Liver (tissue), 9 donors: ENCODE results near the gene CD9. TPM values are rescaled to one million over a fixed set of nuclear protein-coding genes. Genes with fewer than 3 reads are reported as not detected.

Source experiments
- DNase-seq: peaks from one replicate; pipeline ENCODE4 v3.0.0-alpha.2; 2017; ENCODE audit warnings: low spot score
- H3K27ac ChIP-seq, 2 donors: one replicate each; pipeline ENCODE4 v1.7.0; 2013; ENCODE audit warnings: inconsistent platforms in 2 of 2, low read length in 2 of 2, control low read depth in 1 of 2, low read depth in 1 of 2, mild to moderate bottlenecking in 1 of 2
- H3K27me3 ChIP-seq, 4 donors: one replicate each; pipeline versions ENCODE4 v1.6.1 to v1.7.0; 2013; ENCODE audit warnings: low read length in 3 of 4, inconsistent platforms in 1 of 4, mild to moderate bottlenecking in 1 of 4, moderate library complexity in 1 of 4; ENCODE audit not compliant: control insufficient read depth in 4 of 4, insufficient read depth in 4 of 4
- H3K36me3 ChIP-seq, 4 donors: one replicate each; pipeline versions ENCODE4 v1.6.1 to v1.7.0; 2013; ENCODE audit warnings: low read length in 3 of 4, mild to moderate bottlenecking in 3 of 4, low read depth in 1 of 4, moderate library complexity in 1 of 4; ENCODE audit not compliant: control insufficient read depth in 4 of 4, insufficient read depth in 3 of 4
- H3K4me1 ChIP-seq, 4 donors: one replicate each; pipeline versions ENCODE4 v1.6.1 to v1.7.0; 2013; ENCODE audit warnings: low read length in 3 of 4, mild to moderate bottlenecking in 3 of 4, moderate library complexity in 1 of 4; ENCODE audit not compliant: control insufficient read depth in 4 of 4, insufficient read depth in 4 of 4
- H3K4me3 ChIP-seq, 3 donors: one replicate each; pipeline versions ENCODE4 v1.6.1 to v1.7.0; 2013; ENCODE audit warnings: low read length in 3 of 3, control low read depth in 1 of 3, low read depth in 1 of 3, mild to moderate bottlenecking in 1 of 3
- H3K9ac ChIP-seq, 2 donors: one replicate each; pipeline ENCODE4 v1.7.0; 2013; ENCODE audit warnings: low read length in 2 of 2, mild to moderate bottlenecking in 2 of 2, moderate library complexity in 2 of 2, control low read depth in 1 of 2, low read depth in 1 of 2
- H3K9me3 ChIP-seq, 4 donors: one replicate each; pipeline versions ENCODE4 v1.6.1 to v1.7.0; 2013; ENCODE audit warnings: low read length in 3 of 4; ENCODE audit not compliant: control insufficient read depth in 4 of 4
- ATF3 ChIP-seq: IDR thresholded peaks from 2 replicates; pipeline ENCODE4 v1.6.1; 2016; ENCODE audit warnings: antibody characterized with exemption
- EGR1 ChIP-seq, 2 donors: IDR thresholded peaks; 2 replicates each; pipeline ENCODE4 v1.6.1; 2016 to 2018; ENCODE audit warnings: antibody characterized with exemption in 2 of 2, low read depth in 2 of 2
- HNF4G ChIP-seq: IDR thresholded peaks from 2 replicates; pipeline ENCODE4 v1.6.1; 2016; ENCODE audit warnings: antibody characterized with exemption
- JUND ChIP-seq, 2 donors: IDR thresholded peaks; 2 replicates each; pipeline ENCODE4 v1.6.1; 2016; ENCODE audit warnings: antibody characterized with exemption in 2 of 2
- NR2F2 ChIP-seq: IDR thresholded peaks from 2 replicates; pipeline ENCODE4 v1.6.1; 2016; ENCODE audit warnings: antibody characterized with exemption
- RAD21 ChIP-seq, 2 donors: IDR thresholded peaks; 2 replicates each; pipeline ENCODE4 v1.6.1; 2016; ENCODE audit warnings: antibody characterized with exemption in 2 of 2, mild to moderate bottlenecking in 2 of 2
- REST ChIP-seq: IDR thresholded peaks from 2 replicates; pipeline ENCODE4 v1.6.1; 2016; ENCODE audit warnings: antibody characterized with exemption, mild to moderate bottlenecking
- SP1 ChIP-seq: IDR thresholded peaks from 2 replicates; pipeline ENCODE4 v1.6.1; 2018; ENCODE audit warnings: antibody characterized with exemption, mild to moderate bottlenecking
- TAF1 ChIP-seq: conservative IDR thresholded peaks from 2 replicates; pipeline ENCODE4 v1.6.1; 2016; ENCODE audit warnings: antibody characterized with exemption, mild to moderate bottlenecking
- YY1 ChIP-seq: IDR thresholded peaks from 2 replicates; pipeline ENCODE4 v1.6.1; 2016; ENCODE audit warnings: antibody characterized with exemption, mild to moderate bottlenecking
- ZBTB33 ChIP-seq: IDR thresholded peaks from 2 replicates; pipeline ENCODE4 v1.6.1; 2016; ENCODE audit warnings: antibody characterized with exemption
- WGBS: extraction: QIAGEN DNeasy Blood & Tissue Kit; methylation state at CpG from one replicate; pipeline ENCODE4 v1.1.7; 2013; 5-methylcytosine and 5-hydroxymethylcytosine counted together
- polyA plus RNA-seq, 2 donors: library from polyadenylated mRNA; stranded (reverse) in 1 of 2; unstranded in 1 of 2; fragments of 200-250 nt in 1 of 2; fragments of >200 nt in 1 of 2; fragmentation: Nextera tagmentation in 1 of 2; extraction: Ambion mirVana in 1 of 2; gene quantifications; one replicate each; pipeline versions ENCODE4 v1.2.1 to v1.2.3, GENCODE V29; 2013 to 2015
- total RNA-seq, 2 donors: library from RNA; depleted of rRNA; stranded (reverse); fragments of >200 nt; gene quantifications; one replicate each; pipeline ENCODE4 v1.2.3, GENCODE V29; 2014
- donor health status: healthy.
- donor health status: healthy.
- donor health status: healthy.
- donor health status: healthy.
- donor health status: healthy.

Gene CD9
- total and polyA plus RNA-seq, 4 donors, result 18.7 to 65.2 (median 32.4) TPM

- H3K9me3 ChIP-seq, result no peaks in the 10 kb centered on the region
- H3K27me3 ChIP-seq, result no peaks in the 10 kb centered on the region
- H3K4me3 ChIP-seq, result no peak overlapping the region
- no peak overlapping the region for H3K27ac ChIP-seq
- 84% methylated on average over 7 of the region's 7 CpGs for WGBS
- no peak overlapping the region for H3K9ac ChIP-seq
- H3K36me3 ChIP-seq, result peaks cover 4 to 20% (median 9%) of the 10 kb centered on the region in 4 donors
- H3K4me1 ChIP-seq, result peaks cover 0 to 2% (median 0%) of the 10 kb centered on the region in 4 donors
- no peak for DNase-seq
- no peak for TF ChIP-seq EGR1 (IDR thresholded peaks at IDR 0.05; ENCODE audit: low read depth in 2 of 2)
- TF ChIP-seq ZBTB33, result no peak
- no peak for TF ChIP-seq JUND (IDR thresholded peaks at IDR 0.05)
- no peak for TF ChIP-seq SP1
These were observed 34.7 kb downstream of the CD9 start for GRCh38 chr12:6234906-6235305.

- TF ChIP-seq NR2F2, result no peak
- TF ChIP-seq SP1, result no peak
- TF ChIP-seq ATF3, result no peak
- TF ChIP-seq RAD21 (IDR thresholded peaks at IDR 0.05), result no peak
- TF ChIP-seq ZBTB33, result no peak
- no peak for TF ChIP-seq REST
- TF ChIP-seq HNF4G, result no peak
- TF ChIP-seq YY1, result no peak
- TF ChIP-seq TAF1, result no peak
- peaks cover 0 to 1% (median 0%) of the 10 kb centered on the region in 4 donors for H3K4me1 ChIP-seq
- no peaks in the 10 kb centered on the region for H3K9me3 ChIP-seq
- no peak overlapping the region for H3K9ac ChIP-seq
- 79% methylated on average over 9 of the region's 9 CpGs for WGBS
- no peak overlapping the region for H3K4me3 ChIP-seq
- H3K27ac ChIP-seq, result no peak overlapping the region
- no peaks in the 10 kb centered on the region for H3K27me3 ChIP-seq
- peaks cover 4 to 20% (median 9%) of the 10 kb centered on the region in 4 donors for H3K36me3 ChIP-seq
- no peak for DNase-seq
These were observed 35.3 kb downstream of the CD9 start for GRCh38 chr12:6235499-6235898.
